Amniotic stem cell (primary cell): ENCODE results near the gene STRN3.
"Not testable (repeated sequence)": the region's sequence is repeated elsewhere in the genome, so short reads cannot be mapped to it uniquely, and the experiment has no call there.

ENCODE experiments used
- DNase-seq: peaks from one replicate; lab custom pipeline; 2025; lab: John Stamatoyannopoulos, UW

Gene STRN3

DNA sequence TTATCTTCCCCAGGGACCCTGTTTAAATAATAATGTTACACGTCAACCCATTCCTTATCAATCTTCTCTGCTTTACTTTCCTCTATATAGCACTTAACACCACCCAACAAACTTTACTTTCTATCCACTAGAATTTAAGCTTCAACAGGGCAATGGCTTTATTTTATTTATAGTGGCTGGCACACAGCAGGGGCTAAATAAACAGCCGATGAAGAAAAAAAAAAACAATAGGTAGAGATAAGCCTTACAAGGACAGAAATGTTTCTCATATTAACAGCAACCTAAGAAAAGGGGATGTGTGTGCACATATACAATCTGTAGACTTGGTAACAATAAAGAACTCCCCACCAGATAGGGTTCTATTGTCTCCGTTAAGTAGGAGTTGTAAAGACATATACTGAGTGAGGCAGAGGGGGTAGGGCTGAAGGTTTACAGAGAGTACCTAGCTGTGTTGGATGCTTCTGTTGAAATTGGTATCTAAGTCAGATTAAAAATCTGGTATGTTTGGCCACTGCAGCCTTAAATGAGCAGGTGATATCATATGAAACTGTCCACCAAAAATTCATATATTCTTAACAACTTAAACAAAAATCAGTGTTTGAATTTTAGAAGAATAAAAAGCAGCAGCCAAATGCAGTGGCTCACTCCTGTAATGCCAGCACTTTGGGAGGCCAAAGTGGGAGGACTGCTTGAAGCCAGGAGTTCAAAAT lies 25.4 kb downstream of the STRN3 start:
- DNase-seq, result no peak

DNA sequence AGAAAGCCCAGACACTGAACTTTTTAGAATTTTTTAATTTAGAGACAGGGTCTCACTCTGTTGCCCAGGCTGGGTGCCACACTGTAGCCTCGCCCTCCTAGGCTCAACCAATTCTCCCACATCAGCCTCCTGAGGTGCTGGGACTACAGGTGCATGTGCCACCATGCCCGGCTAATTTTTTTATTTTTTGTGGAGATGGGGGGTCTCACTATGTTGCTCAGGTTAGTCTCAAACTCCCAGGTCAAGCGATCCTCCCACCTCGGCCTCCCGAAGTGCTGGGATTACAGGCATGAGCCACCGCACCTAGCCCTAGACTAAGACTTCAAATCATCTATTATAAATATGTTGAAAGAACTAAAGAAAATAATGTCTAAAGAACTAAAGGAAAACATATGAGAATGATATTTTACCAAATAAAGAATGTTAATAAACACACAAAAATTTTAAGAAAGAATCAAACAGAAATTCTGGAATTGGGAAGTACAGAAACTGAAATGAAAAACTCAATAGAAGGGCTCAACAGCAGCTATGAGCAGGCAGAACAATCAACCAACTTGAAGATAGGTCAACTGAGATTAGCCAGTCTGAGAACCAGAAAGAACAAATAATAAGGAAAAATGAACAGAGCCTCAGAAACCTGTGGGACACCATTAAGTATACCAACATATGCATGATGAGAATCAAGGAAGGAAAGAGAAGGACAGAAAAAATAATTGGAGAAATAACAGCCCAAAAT lies 27.0 kb downstream of the STRN3 start:
- DNase-seq, result no peak

DNA sequence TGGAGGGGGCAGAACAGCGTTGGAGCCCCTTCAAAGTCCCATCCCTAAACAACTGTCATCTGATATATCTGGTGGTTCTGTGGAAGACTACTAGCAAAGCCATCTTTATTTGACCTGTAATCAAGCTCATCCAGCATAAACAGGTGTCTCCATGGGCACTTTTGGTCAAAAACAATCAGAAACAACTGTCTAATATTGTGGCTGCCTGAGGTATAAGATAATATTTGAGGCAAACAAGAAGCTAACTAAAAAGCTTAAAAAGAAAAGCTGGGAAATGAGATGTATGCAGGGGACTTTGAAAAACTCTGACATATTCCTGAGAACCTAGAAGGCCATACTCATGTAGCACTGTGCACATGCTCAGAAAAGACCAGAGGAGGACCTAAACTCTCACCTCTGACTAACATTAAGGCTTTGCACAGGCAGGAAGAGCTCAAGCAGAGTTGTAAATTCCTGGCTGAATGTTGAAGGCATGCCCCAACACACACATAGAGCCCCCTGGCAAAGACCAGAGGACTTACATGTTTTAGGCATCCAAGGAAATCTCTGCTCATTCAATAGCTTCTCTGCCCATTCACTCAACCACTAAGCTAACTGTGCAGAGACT lies 28.0 kb downstream of the STRN3 start:
- no peak for DNase-seq

DNA sequence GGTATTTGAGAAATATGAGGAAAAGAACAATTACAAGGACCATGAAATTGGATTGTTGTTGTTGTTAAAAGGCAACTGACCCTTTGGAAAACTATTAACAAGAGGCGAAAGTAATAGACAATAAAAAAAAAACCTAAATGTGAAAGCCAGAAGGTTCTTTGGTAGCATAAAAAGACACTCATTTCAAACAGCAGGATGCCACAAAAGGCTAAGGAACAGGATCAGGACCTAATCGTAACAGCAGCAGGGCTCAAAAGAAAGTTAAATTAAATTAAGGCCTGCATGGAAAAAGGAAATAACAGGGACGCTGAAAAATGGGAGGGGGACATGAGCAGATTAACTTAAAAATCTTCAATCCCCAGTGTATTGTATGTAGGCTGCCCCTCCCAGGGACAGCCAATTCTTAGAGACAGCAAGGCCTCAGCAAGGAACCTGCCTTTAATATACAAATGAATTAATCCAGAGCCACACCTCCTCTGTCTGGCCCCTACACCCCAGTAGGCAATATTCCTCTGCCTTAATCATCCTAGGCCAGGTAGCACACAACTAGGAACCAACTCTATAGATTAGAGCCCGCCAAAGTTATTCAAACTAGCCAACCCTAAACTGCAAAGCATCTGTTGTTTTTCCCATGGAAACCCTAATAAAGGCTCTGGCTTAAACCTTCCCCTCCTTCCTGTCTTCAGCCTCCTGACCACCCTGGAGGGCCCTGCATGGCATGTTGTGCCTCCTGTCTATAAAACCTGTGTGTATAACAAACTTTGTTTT lies 29.1 kb downstream of the STRN3 start:
- DNase-seq, result no peak

DNA sequence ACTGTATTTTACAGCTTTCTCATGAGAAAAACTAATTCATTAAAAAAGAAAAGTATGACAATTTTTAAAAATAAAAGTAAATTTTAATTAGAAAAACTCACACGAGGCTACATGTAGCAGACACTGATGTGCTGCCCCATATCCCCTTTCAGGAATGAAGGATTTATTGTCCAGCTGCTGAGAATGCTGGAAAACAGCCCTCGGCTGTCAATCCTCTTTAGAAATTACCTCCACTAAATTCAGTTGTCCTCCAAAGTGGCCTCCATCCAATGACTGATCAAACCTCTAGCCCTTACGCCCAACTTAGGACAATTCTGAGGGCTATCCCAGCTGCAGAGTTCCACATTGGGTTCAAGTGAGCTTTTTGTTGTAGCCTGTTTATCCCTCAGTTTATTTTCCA lies 30.5 kb downstream of the STRN3 start:
- no peak for DNase-seq

DNA sequence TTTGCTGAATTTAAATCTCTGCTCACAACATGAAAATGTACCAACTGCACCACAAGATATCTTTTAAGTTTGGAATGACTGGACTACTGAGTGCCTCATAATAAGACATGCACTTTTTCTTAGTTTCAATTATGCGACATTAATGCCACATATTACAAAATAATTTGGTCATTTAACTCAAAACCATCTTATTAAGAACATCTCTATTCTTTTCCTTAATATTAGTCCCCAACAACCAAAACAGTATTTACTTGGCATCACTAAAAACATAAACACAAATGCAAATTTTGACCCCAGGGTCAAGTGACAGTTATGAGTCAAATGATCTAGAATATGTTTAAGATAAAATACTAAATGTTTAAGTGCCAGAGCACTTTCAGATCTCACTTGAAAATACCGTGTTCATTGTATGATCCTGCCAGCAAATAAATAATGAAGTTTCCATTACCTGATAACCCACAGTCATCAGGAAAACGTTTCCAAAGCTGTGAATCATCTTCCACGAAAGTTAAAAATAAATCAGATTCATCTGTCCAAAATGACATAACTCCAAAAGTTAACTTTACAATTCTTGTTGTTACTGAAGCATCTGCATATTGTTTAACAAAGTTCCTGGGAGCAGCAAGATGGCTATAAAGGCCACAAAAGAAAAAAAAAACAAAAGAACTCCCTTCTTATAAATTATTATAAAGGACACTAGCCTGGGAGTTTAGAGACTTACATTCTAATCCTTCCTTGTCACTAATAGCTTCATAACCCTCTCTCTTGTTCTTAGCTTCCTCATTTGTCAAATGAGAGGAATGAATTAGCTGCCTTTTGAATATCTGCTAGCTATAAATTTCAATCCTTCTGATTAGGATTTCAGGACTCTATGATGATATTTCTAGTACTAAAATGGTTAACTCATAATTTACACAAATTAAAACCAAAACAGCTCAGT lies 31.2 kb downstream of the STRN3 start:
- no peak for DNase-seq

DNA sequence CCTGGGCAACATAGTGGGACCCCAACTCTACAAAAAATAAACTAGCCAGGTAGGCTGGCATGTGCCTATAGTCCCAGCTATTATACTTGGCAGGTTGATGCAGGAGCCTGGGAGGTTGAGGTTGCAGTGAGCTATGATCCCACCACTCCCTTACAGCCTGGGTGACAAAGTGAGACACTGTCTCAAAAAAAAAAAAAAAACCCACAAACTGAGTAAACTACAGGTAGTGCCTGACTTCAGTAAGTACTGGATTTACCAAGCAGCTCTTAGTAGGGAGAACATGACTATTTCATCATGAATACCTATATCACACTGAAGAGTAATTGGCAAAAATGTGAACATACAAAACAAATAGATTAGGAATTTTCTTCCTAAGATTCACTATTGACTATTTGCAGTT lies 33.1 kb downstream of the STRN3 start:
- DNase-seq, result no peak

DNA sequence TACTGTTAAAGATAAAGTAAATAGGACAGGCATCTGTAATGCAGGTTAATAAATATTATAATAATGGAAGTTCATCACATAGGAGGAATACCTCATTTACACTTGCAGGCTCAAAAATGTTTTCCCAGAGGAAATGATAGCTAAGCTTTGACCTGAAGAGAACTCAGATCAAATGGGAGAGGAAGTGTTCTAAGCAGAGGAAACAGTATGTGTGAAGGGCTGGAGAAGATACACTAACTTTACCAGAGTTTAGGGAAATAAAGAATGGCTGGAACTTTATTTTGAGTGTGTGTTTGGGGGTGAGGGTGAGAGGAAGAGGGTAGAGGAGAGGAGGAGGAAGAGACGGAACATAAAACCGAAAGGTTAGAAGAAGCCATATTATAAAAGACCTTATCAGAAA lies 34.8 kb downstream of the STRN3 start:
- DNase-seq, result no peak

DNA sequence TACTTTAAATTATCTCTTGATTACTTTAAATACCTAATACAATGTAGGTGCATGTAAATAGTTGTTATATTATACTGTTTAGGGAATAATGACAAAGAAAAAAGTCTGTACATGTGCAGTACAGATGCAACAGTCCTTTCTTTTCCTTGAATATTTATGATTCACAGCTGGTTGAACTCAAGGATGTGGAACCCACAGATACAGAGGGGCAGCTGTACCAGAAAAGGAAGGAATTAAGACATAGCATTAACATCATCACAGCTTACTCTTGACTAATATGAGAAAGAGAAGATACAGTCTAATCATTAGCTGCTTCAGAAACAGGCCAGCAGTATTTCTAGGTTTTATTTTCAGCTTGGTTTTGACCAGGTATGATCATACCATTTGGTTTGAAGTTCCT lies 35.4 kb downstream of the STRN3 start:
- no peak for DNase-seq

DNA sequence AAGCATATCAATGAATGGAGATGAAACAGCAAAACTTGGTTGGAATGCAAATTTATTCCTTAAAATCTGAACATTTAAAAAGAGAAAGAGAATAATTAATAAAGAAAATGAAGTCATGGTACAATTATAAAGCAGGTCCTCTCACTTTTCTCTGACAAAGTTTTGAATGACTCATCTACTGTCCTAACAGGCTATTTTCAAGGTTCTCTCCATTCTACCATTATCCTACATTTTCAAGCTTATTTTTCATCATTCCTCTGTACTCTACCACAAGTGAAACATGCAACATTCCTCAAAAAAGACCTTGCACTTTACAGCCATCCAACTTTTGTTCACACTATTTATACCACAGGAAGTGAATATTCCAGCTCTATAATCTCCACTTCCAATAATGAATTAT lies 37.7 kb downstream of the STRN3 start:
- no peak for DNase-seq

DNA sequence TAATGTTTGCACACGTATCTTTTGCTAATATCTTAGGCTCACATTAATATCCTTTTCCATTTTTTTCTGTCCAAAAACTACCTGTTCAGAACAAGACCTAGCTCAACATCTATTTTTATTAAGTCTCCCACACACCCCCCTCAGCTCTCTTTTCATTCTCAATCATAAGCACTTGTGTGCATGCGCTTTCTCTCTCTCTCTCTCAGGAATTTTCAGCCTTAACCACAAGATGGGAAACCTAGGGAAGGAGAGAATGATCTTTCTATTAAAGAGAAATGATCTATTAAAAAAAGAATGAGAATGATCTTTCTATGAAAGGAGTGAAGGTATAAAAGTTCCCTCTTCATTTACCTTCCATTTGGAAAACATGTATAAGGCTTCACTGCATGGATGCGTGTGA lies 40.4 kb downstream of the STRN3 start:
- DNase-seq, result no peak

DNA sequence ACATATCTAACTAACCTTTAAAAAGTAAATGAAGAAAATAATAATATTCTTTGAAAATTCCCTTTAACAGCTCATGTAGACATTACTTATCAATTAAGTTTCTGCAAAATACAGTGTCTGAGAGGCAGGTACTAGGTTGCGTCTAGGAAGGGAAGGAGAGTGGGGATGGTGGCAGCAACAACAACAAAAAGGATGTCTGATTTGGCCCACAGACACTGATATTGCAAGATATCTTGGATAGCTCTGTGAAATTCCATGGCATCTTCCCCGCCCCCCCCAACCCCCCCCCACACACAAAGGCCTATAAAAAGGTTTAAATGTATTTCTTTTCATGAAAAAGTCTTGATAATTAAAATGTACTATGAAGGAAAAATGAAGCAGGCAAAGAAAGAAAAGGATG lies 42.3 kb downstream of the STRN3 start:
- DNase-seq, result no peak

DNA sequence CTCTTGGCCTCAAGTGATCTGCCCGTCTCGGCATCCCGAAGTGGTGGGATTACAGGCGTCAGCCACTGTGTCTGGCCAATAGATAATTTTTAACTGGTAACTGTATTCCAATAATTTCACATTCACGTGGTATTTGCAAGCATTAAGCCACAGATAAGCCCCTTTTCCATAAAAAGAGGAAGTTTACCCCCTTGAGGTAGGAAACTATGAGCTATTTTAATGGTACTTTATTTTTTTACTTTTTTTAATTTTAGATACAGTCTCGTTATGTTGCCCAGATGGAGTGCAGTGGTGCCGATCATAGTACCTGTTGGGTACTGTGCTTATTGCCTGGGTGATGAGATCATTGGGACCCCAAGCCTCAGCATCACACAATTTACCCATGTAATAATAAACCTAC lies 43.6 kb downstream of the STRN3 start:
- DNase-seq, result no peak

DNA sequence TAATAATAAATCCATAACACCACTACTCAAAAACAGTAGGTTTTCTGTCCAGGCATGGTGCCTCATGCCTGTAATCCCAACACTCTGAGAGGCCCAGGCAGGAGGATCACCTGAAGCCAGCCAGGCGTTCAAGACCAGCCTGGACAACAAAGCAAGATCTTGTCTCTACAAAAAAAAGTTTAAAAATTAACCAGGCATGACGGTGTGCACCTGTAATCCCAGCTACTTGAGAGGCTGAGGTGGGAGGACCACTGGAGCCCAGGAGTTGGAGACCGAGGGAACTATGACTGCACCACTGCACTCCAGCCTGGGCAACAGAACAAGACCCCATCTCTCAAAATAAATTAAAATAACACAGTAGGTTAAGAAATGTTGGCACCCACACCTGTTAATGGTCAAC lies 45.2 kb downstream of the STRN3 start:
- no peak for DNase-seq

DNA sequence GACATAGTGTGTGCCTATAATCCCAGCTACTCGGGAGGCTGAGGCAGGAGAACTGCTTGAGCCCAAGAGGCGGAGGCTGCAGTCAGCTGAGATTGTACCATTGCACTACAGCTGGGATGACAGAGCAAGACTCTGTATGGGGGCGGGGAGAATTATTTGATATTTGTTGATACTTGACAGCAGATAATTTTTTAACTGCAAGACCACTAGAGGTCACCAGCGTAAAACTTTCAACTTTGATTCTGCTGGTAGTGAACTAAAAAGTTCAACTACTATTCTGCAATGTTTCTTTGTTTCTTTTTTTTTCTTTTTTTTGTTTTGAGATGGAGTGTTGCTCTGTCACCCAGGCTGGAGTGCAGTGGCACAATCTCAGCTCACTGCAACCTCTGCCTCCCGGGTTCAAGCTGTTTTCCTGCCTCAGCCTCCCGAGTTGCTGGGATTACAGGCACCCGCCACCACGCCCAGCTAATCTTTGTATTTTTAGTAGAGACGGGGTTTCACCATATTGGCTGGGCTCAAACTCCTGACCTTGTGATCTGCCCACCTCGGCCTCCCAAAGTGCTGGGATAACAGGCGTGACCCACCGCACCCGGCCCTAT lies 46.0 kb downstream of the STRN3 start:
- DNase-seq, result peak; percentile 75

DNA sequence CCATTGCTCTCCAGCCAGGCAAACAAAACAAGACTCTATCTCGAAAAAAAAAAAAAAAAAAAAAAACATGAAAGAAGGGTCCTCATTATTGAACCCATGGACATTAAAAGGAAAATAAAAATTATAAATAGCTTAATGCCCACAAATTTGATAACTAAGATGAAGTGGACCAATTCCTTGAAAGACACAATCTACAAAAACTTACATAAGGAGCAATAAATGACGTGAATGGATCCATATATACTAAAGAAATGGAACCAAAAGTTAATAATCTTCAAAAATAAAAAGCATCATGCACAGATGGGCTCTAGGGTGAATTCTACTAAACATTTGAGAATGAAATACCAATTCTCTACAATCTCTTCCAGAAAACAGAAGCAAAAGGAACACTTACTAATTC lies 48.4 kb downstream of the STRN3 start:
- DNase-seq, result no peak

DNA sequence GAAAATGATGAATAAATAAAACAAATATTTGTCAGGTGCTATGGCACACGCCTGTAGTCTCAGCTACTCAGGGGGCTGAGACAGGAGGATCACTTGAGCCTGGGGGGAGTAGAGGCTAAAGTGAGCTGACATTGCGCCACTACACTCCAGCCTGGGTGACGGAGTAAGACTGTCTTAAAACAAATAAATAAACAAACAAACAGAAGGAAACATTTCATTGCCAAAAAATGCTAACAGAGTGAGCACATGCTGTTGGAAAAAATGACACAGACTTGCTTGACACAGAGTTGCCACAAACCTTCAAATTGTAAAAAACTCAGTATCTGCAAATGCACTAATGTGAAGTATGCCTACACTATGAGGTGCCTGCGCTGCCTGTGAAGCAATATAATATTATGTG lies 51.6 kb downstream of the STRN3 start:
- DNase-seq, result peak; percentile 24

DNA sequence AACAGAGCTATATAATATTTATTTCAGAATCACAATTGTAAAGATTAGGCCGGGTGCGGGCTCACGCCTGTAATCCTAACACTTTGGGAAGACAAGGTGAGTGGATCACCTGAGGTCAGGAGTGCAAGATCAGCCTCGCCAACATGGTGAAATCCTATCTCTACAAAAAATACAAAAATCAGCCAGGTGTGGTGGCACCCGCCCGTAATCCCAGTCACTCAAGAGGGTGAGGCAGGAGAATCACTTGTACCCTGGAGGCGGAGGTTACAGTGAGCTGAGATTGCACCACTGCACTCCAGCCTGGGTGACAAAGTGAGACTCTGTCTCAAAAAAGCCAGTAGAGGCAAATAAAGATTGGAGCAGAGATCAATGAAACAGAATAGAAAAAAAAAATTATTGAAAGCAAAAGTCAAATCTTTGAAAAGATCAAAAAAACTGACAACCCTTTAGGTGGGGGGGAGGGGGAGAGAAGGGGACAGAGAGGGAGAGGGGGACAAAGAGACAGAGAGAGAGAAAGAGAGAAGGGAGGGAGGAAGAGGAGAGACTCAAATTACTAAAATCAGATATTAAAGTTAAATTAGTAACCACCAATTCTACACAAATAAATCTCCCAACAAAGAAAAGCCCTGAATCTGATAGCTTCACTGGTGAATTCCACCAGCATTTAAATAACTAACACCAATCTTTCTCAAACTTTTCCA lies 53.1 kb downstream of the STRN3 start:
- DNase-seq, result no peak

DNA sequence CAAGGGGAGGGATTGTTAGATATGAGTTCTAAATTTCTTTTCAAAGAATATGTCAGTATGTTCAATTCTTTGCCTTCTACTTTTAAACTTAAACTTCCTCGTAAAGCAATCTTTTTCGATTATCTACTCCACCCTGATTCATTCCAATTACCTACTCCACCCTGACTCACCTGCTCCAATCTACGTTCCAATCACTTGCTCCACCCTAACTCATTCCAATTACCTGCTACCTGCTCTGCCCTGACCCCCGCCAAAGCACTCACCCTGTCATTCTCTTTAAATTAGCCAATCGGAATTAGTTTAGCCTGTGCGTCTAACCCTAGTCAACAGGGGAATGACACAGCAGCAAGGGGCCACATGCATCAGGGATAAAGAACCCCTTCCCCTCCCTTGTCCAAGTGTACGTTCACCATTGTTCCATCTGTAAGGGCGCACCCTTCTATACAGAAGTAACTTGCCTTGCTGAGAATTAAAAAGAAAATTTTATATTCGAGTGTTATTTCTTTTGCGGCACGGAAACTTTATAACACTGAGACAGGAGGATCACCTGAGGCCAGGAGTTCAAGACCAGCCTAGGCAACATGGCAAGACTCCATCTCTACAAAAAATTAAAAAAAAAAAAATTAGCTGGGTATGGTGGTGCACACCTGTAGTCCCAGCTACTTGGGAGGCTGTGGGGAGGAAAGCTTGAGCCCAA lies 54.0 kb downstream of the STRN3 start:
- DNase-seq, result not testable (repeated sequence)

DNA sequence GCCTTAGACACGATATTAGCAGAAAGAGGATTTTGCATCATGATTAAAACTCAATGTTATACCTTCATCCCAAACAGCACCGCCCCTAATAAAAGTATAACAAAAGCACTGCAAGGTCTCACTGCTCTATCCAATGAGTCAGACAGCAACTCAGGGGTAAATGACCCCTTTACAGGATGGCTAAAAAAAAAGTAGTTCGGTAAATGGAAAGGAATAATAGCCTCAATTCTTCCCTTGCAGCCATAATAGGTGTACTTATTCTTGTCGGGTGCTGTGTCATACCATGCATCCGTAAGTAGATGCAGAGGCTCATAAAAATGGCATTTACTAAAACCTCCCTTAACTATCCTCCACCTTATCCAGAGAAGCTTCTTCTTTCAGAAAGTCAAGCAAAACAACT lies 54.6 kb downstream of the STRN3 start:
- DNase-seq, result no peak
